ENCODE measurements around the gene LYSMD2.

LYSMD2 gene

DNA sequence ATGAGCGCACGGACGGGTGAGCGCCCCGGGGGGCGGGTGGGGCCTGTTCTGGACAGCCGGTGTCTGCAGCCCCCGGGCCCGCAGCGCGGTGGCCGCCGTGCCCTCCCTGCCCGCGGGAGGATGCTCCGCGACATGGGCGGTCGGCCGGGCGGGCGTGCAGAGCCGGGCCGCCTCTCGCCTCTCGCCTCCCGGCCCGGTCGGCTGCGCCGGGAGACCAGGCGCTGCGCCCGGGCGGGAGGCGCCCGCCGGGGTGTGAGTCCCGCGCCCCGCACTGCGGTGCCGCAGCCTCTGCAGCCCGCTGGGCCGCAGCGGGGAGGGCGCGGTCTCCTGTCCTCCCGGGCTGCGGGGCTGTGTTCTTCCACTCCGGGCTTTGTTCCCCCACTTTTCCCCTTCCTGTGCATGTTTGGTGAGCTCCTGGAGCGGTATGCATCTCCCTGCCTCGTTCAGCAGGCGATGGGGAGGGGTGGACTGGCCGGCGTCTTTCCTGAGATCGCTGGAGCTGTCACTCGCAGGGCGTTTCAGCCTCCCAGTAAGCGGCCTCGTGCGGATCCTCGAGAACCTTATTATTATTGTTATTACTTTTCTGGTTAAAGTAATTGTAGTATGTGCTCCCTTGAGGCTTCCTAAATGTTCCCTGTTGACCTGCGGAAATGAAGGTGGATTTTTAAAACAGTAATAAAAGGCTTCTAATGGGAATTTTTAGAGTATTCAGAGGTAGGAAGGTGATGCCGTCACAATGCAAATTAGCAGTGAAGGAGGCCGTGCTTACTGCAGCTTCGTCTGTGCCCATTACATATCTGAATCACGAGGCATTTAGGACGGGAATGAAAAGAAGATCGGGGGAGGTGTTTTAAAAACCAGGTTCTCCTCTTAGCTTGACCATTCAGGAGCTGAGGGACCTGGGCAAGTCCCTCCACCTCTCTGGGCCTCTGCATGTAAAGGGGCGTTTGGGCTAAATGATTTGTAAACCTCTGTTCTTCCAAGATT, 14.5 kb upstream of the LYSMD2 start:
- no peak for DNase-seq

GRCh38 chr15:51750792-51751696, 13.6 kb upstream of the LYSMD2 start, which contains the start of gene TMOD2:
TMOD2 (plus strand) TSS chr15:51751597; CDS start chr15:51766442, 14,845 bp downstream.
- DNase-seq, result peak in 1 of 2 experiments; percentile 44

DNA sequence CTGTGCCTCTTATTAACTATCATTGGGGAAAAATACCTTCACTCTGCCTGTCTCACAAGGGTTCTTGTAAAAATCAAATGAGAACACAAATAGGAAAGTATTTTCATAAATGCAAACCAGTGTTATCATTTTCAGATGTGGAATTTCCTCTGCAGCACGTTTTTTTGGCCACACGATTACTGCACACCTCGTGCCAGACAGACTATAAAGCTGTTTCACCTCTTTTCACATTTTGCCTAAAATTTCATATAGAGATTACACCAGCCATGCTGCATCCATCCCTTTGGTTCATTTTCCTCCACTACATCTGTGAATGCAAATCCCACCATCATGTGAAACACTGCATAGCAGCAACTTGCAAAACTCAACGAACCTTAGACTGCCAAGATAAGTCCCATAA, 12.7 kb upstream of the LYSMD2 start:
- DNase-seq, result no peak

DNA sequence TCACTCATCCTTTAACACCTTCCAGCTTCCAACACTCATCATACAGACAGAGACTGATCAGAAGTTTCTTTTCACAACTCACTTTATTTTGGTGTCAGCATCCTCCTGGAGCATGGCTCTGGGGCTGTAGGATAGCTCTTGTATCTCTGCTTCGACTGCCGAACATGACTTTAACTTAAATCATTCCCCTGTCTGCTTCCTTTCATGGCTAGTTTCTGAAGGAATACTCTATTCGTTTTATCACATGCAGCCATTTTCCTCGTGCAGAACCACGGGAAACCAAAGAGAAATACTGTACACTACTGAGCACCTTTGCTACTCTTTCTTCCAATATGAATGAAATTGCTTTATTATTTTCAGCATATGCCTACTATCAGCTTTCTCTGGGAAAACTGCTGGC, 11.9 kb upstream of the LYSMD2 start:
- DNase-seq, result no peak

- DNase-seq, result no peak
Measured at GRCh38 chr15:51739061-51739712, 1.7 kb upstream of the LYSMD2 start.

- DNase-seq, result no peak
Measured at GRCh38 chr15:51738553-51738952, 1.1 kb upstream of the LYSMD2 start.

DNA sequence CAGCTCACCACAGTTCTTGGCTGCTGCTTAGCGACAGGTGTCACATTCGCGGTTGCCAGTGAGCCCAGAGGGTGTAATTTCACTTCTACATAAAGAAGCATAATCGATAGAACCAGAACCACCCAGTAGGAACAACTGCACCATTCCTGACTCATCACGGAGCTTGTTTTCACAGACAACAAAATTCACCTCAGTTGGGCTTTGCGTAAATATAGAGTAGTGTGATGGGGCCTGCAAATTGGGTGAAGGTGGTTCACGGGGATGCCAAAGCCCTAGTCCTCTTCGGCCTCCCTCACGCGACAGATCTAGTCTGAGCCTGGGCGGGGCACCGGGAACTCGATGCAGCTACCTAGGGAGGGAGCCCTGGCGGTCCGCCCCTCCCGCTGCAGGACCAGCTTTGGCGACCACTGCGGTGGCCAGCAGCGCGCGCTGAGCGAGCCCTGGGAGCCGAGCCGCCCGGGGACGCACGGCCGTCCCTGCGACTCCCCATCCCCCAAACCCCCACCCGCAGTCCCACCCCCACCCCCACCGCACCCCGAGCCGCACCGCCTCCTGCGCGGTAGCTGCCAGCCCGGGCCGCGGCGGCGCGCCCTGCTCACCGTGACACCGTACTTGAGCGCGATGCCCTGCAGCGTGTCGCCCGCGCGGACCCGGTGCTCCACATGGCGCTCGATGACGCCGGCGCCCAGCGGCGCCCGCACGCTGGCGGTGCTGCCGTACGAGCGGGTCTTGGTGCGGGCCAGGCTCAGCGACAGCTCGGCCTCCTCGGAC, 519 bp downstream of the LYSMD2 start:
- no peak for DNase-seq

DNA sequence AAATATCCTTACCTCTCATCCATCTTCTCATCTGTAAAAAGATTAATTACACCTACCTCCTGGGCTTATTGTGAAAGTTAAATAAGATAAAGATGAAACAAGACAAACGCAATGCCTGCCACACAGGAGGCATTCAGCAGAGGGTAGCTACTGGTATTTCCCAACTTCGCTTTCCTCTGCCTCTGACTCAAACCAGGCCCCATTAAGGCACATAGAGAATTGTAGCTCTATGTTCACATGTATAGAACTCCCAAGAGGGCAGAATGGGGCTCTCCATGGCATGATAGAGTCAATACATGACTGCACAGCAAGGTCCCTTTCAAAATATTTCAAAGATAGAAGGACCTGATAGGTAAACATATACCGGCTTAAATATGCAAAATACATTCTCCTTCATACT, 1.4 kb downstream of the LYSMD2 start:
- no peak for DNase-seq

- DNase-seq, result no peak
Measured at GRCh38 chr15:51735228-51736010, 2.0 kb downstream of the LYSMD2 start.

GRCh38 chr15:51732646-51733045, 4.8 kb downstream of the LYSMD2 start:
- DNase-seq, result no peak

GRCh38 chr15:51731549-51732267, 5.7 kb downstream of the LYSMD2 start:
- DNase-seq, result no peak

GRCh38 chr15:51727141-51727897, 10.1 kb downstream of the LYSMD2 start:
- DNase-seq, result no peak

DNA sequence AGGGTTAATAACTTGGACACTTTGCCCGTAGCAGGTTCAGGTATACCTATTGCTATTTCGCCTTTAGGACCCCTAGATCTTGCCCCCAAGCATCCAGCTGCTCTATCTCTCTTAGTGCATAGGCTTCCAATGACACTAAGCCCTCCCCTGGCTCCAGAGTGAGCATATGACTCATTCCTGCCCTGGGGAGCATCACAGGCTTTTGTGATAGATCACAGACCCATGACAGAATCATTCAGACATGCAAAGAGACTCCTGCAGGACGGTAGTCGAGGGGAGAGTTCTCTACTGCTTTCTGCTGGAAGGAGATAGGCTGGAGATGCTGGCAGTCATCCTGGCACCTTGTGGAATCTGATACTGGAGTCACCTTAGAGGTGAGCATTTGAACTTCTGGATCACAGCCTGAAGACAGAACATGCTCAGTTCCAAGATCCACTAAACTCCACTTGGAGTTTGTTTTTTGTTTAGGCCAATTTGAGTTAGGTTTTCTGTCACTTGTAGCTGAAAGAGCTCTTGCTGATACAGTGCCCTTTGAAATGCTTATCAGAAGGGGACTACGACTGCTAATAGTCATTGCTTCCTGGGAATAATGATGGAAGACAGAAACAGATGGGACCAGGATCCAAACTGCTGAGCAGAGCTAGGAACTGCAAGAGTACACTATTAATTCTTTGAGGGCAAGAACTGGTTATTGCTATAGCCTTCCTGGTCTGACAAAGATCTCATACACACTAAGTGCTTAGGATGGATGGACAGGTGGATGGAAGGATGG, 11.0 kb downstream of the LYSMD2 start:
- peak in 1 of 2 experiments; percentile 40 for DNase-seq

DNA sequence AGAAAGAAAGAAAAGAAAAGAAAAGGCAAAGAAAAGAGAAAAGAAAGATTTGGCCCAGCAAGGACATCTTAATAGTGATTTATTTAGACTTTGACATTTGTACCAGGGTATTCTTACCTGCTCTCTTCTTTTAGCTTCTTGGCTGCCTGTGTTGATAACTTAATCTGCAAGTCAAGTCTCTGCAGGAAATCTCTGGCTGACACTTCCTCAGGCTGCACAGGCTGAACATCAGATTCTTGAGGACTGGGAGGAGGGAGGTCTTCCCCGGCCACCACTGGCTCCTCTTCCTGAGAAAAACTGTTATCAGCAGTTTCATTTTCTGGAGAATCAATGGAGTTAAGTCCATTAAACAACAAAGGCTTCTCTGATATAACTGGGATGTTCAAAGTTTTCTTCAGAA, 12.8 kb downstream of the LYSMD2 start:
- DNase-seq, result no peak

DNA sequence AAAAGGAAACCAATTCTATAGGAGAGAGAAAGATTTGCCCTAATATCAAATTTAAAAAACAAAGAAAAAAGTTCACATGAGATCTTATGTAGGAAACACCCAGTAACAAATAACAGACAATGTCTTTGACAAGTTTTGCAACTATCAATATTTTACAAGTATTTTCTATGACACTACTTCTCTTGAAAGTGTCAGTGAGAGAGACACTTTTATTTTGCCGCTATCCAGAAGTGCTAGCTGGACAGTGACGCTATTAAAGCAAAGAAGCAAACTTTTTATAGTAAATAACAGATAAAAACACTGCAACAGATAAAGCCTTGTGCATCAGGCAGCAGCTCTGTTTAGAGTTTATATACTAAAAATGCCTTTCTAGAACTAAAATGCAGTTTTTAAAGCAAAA, 13.3 kb downstream of the LYSMD2 start:
- DNase-seq, result no peak

DNA sequence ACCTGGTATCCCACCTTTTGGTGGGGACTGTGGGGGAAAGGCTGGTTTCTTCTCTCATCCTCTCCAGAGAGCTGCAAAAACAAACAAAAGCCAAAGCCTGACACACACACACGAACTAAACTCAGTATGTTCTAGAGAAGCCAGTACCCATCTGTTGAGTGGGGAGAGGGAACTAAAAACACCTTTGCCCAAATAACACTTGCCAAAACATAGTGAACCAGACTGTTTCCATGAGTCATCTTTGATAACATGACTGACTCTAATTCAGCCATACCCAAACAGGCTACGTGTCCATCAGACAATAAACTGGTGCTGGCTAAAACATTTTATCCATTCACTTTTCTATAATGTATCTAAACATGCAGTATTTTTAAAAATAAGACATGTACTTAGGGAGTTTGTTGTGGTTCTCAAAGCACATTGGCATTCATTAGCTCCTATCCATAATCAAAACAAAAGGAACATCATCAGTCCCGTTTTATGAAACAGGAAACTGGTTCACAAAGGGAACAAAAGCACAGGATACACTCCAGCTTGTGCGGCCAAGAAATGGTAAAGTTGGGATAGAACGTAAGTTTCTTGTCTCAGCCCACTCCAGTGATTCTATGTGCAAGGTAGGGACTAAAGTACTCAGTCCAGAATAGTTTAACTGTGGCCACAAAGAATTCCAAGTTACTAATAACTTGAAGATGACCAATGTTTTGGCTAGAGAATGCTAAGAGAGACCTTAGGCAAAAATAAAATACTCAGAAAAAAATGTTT, 16.1 kb downstream of the LYSMD2 start:
- DNase-seq, result no peak

GRCh38 chr15:51720201-51720995, 17.1 kb downstream of the LYSMD2 start:
- no peak for DNase-seq
